Left hindlimb (tissue), 1 donor: ENCODE data around the gene PPFIBP1.

Experiments
- DNase-seq: peaks from one replicate; pipeline ENCODE4 v3.0.0-alpha.2; 2018

The PPFIBP1 gene

GRCh38 chr12:27545665-27546064 is 21.7 kb downstream of the PPFIBP1 start:
- DNase-seq, result no peak

- DNase-seq, result no peak
Observed at GRCh38 chr12:27547592-27547991, 23.6 kb downstream of the PPFIBP1 start.

GRCh38 chr12:27548301-27549199 is 24.5 kb downstream of the PPFIBP1 start:
- DNase-seq, result no peak

GRCh38 chr12:27549236-27549800 is 25.3 kb downstream of the PPFIBP1 start:
- DNase-seq, result no peak

- peak; percentile 49 for DNase-seq
Observed at GRCh38 chr12:27549801-27550652, 26.0 kb downstream of the PPFIBP1 start.

- no peak for DNase-seq
Observed at GRCh38 chr12:27550653-27550975, 26.6 kb downstream of the PPFIBP1 start.

GRCh38 chr12:27551172-27551840 is 27.3 kb downstream of the PPFIBP1 start:
- no peak for DNase-seq

- no peak for DNase-seq
Observed at GRCh38 chr12:27552235-27552634, 28.2 kb downstream of the PPFIBP1 start.

- peak; percentile 49 for DNase-seq
Observed at GRCh38 chr12:27552886-27553560, 29.0 kb downstream of the PPFIBP1 start.

GRCh38 chr12:27553941-27554340 is 29.9 kb downstream of the PPFIBP1 start:
- no peak for DNase-seq

GRCh38 chr12:27554421-27555186 is 30.6 kb downstream of the PPFIBP1 start:
- DNase-seq, result peak; percentile 82

- no peak for DNase-seq
Observed at GRCh38 chr12:27555361-27555760, 31.4 kb downstream of the PPFIBP1 start.

- DNase-seq, result no peak
Observed at GRCh38 chr12:27555925-27556778, 32.1 kb downstream of the PPFIBP1 start.

- no peak for DNase-seq
Observed at GRCh38 chr12:27560126-27560525, 36.1 kb downstream of the PPFIBP1 start.

GRCh38 chr12:27561535-27562350 is 37.7 kb downstream of the PPFIBP1 start:
- no peak for DNase-seq

GRCh38 chr12:27564612-27565213 is 40.7 kb downstream of the PPFIBP1 start:
- no peak for DNase-seq

GRCh38 chr12:27566159-27566558 is 42.2 kb downstream of the PPFIBP1 start:
- DNase-seq, result no peak

- no peak for DNase-seq
Observed at GRCh38 chr12:27566626-27567025, 42.6 kb downstream of the PPFIBP1 start.

GRCh38 chr12:27571463-27571862 is 47.5 kb downstream of the PPFIBP1 start:
- no peak for DNase-seq
